Measurements from ENCODE around the gene SORBS1. TPM values are rescaled to one million over a fixed set of nuclear protein-coding genes. Genes with fewer than 3 reads are reported as not detected.

The SORBS1 gene
- total and polyA plus RNA-seq, 12 donors = 140 to 1,253 (median 1,042) TPM

DNA sequence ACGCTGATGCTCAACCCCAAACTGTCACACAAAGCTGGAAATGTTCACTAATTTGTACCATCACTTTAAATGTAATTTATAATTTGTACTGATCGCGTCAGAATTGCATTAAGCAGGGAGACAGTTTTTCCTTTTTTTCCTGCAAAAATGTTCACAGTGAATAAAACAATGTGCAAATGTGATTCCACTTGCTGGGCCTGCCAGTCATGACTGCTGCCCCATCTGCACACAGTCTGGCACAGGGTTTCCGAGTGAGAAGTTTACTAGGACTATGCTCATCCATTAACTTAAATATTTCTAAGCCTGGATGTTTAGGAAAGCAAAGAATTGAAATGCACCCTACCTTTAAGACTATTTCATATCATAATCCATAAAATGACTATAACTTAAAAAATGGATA, 99.6 kb downstream of the SORBS1 start:
- no peak overlapping the region for H3K4me3 ChIP-seq
- no peaks in the 10 kb centered on the region for H3K27me3 ChIP-seq
- peak overlapping the region in 5 of 10 donors; percentile 3 to 94 (median 35) for H3K27ac ChIP-seq
- intact Hi-C loops (cut with DNase I) = no loop called here
- H3K9me3 ChIP-seq = no peaks in the 10 kb centered on the region
- WGBS, 2 donors = 84 to 89% methylated on average over 4 of the region's 4 CpGs
- TF ChIP-seq, protein P1, sequence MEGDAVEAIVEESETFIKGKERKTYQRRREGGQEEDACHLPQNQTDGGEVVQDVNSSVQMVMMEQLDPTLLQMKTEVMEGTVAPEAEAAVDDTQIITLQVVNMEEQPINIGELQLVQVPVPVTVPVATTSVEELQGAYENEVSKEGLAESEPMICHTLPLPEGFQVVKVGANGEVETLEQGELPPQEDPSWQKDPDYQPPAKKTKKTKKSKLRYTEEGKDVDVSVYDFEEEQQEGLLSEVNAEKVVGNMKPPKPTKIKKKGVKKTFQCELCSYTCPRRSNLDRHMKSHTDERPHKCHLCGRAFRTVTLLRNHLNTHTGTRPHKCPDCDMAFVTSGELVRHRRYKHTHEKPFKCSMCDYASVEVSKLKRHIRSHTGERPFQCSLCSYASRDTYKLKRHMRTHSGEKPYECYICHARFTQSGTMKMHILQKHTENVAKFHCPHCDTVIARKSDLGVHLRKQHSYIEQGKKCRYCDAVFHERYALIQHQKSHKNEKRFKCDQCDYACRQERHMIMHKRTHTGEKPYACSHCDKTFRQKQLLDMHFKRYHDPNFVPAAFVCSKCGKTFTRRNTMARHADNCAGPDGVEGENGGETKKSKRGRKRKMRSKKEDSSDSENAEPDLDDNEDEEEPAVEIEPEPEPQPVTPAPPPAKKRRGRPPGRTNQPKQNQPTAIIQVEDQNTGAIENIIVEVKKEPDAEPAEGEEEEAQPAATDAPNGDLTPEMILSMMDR (IDR thresholded peaks at IDR 0.05) = no peak
- no peaks in the 10 kb centered on the region for H3K36me3 ChIP-seq
- ATAC-seq = no peak
- no peak for DNase-seq
- H3K4me1 ChIP-seq = peaks cover 0 to 85% (median 56%) of the 10 kb centered on the region in 9 donors

DNA sequence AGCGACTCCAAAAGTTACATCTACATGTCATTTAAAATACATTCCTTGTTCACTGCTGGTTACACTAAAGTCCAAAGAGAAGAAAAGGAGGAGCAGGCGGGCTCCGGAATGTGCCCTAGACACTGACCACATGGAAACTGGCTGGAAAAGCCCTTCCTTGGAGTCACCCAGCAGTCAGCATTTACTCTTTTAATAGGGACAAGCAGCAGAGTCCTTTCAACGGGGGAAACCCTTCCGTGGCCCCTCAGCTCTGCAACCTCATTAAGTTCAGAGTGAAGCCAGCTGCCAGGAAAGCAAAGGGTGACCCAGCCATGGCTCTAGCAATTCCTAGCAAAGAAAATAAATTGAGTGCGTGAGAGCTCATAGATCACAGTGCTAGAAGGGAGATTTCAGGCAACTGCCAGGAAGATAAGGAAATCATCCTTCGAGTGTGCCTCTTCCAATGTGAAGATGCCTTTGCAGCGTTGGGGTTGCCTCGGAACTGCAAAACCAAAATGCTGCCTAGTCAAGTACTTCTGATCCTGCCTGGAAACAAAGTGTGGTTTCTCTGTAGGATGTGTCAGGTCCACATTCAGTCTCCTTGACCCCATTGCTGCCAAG, 101.6 kb downstream of the SORBS1 start:
- no peaks in the 10 kb centered on the region for H3K9me3 ChIP-seq
- 32 to 43% methylated on average over 9 of the region's 9 CpGs for WGBS, 2 donors
- H3K4me1 ChIP-seq = peaks cover 0 to 77% (median 56%) of the 10 kb centered on the region in 9 donors
- DNase-seq (no peak), ATAC-seq (peak in 2 of 8 donors; percentile 8 to 30)
- no peak overlapping the region for H3K4me3 ChIP-seq
- TF ChIP-seq, protein P1 (IDR thresholded peaks at IDR 0.05) = no peak
- no peaks in the 10 kb centered on the region for H3K27me3 ChIP-seq
- H3K36me3 ChIP-seq = no peaks in the 10 kb centered on the region
- peak overlapping the region in 8 of 10 donors; percentile 27 to 94 (median 57) for H3K27ac ChIP-seq
- intact Hi-C loops (cut with DNase I) = no loop called here

GRCh38 chr10:95458871-95459270, 102.3 kb downstream of the SORBS1 start:
- Histone ChIP-seq H3K9me3 (no peaks in the 10 kb centered on the region), H3K4me1 (peaks cover 0 to 77% (median 56%) of the 10 kb centered on the region in 9 donors), H3K27me3 (no peaks in the 10 kb centered on the region), H3K4me3 (no peak overlapping the region), H3K36me3 (no peaks in the 10 kb centered on the region), H3K27ac (peak overlapping the region in 8 of 10 donors; percentile 27 to 94 (median 57))
- WGBS, 2 donors = 33 to 50% methylated on average over 1 of the region's 1 CpG
- intact Hi-C loops (cut with DNase I) = no loop called here
- no peak for ATAC-seq
- TF ChIP-seq, protein P1 (IDR thresholded peaks at IDR 0.05) = no peak
- DNase-seq = no peak

DNA sequence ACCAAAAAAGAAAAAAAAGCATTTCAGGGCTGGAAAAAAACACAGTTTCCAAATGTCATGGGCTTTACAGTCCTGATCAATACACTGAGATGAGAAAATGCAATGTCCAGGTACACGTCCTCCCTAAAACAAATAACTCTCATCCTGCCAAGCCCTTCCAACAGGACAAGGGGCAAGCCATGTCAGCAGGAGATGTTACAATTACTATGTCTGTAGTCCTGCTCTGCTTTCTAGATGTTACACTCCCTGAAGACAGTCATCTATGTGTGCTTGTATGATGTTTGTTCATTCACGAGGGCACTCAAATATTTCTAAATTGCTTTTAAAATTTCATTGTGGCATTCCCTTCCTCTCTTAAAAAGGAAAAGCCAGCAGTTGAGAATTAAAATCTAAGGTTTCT, 103.2 kb downstream of the SORBS1 start:
- Histone ChIP-seq H3K4me3 (no peak overlapping the region), H3K36me3 (no peaks in the 10 kb centered on the region), H3K27ac (peak overlapping the region in 7 of 10 donors; percentile 37 to 94 (median 56)), H3K27me3 (no peaks in the 10 kb centered on the region), H3K9me3 (no peaks in the 10 kb centered on the region), H3K4me1 (peaks cover 0 to 71% (median 47%) of the 10 kb centered on the region in 9 donors)
- 71 to 72% methylated on average over 2 of the region's 2 CpGs for WGBS, 2 donors
- ATAC-seq = no peak
- intact Hi-C loops (cut with DNase I) = no loop called here
- TF ChIP-seq, protein P1 (IDR thresholded peaks at IDR 0.05) = no peak
- DNase-seq = no peak
